HepG2 (cell line): ENCODE measurements around the gene CARMIL3. TPM values are rescaled to one million over a fixed set of nuclear protein-coding genes. Genes with fewer than 3 reads are reported as not detected.
"Not testable (repeated sequence)": the region's sequence is repeated elsewhere in the genome, so short reads cannot be mapped to it uniquely, and the experiment has no call there.

Experiments used
- ATAC-seq: fragments of 200-7000 bp; cut with Tn5 transposase; 3 replicates; pipeline ENCODE4 v1.9.1; 2020; ENCODE audit warnings: mild to moderate bottlenecking, moderate library complexity
- BruUV-seq: library from RNA; stranded (reverse); fragments of 400-500 nt; replicated peaks from 2 replicates; lab custom pipeline; 2021; lab: Mats Ljungman, UMichigan
- CTCF ChIA-PET: fragments of 300-600 bp; formaldehyde crosslinking; extraction: SDS; loops from one replicate; lab custom pipeline; 2021; ENCODE audit warnings: low total read pairs, inconsistent platforms, low intra/inter-chr PET ratio; lab: Yijun Ruan, JAX
- POLR2A ChIA-PET: fragments of 350-600 bp; sonication (Branson Sonifier 250); formaldehyde crosslinking; loops from one replicate; lab custom pipeline; 2020; ENCODE audit warnings: antibody characterized with exemption, inconsistent platforms; lab: Yijun Ruan, JAX
- DNase-seq: peaks from one replicate; pipeline ENCODE4 v3.0.0-alpha.2; 2015; ENCODE audit warnings: low spot score
- FAIRE-seq: peaks from 3 replicates; lab custom pipeline; 2011; peaks lifted over from hg19 to GRCh38; lab: Jason Lieb, UNC
- H2AFZ ChIP-seq: one replicate; pipeline ENCODE4 v1.6.1; 2011; ENCODE audit warnings: low read length, inconsistent platforms
- H3K27ac ChIP-seq: fragments of 300-600 bp; 3 replicates; pipeline ENCODE4 v1.8.0; 2011; ENCODE audit warnings: mixed run types, mild to moderate bottlenecking, mixed read lengths, low read length, inconsistent platforms; ENCODE audit not compliant: insufficient read depth; ENCODE audit errors: extremely low read length
- H3K27me3 ChIP-seq, 2 experiments: fragments of 200-600 bp in 1 of 2; 2 replicates in 1 of 2; 3 replicates in 1 of 2; pipeline versions ENCODE4 v1.6.0 to v1.8.0; 2011; ENCODE audit warnings: low read length in 2 of 2, mild to moderate bottlenecking in 2 of 2, moderate library complexity in 2 of 2, inconsistent platforms in 1 of 2; ENCODE audit not compliant: insufficient read depth in 2 of 2, control insufficient read depth in 1 of 2
- H3K36me3 ChIP-seq, 2 experiments: fragments of 200-600 bp in 1 of 2; replicated peaks in 1 of 2; 2 replicates in 1 of 2; 3 replicates in 1 of 2; pipeline versions ENCODE4 v1.5.1 to v1.8.0; 2011; ENCODE audit warnings: low read length in 2 of 2, inconsistent platforms in 1 of 2; ENCODE audit not compliant: insufficient read depth in 2 of 2, control insufficient read depth in 1 of 2
- H3K4me1 ChIP-seq: 2 replicates; pipeline ENCODE4 v1.5.1; 2012; ENCODE audit warnings: low read length, inconsistent platforms; ENCODE audit not compliant: insufficient read depth
- H3K4me2 ChIP-seq: 2 replicates; pipeline ENCODE4 v1.6.0; 2011; ENCODE audit warnings: low read depth, low read length, inconsistent platforms
- H3K4me3 ChIP-seq, 3 experiments: fragments of 200-600 bp in 1 of 3; sonication (generic), shearing (Covaris generic) in 1 of 3; replicated peaks in 1 of 3; 2 replicates each; pipeline ENCODE4 v1.5.1; 2011 to 2016; ENCODE audit warnings: low read length in 3 of 3, inconsistent platforms in 2 of 3, low read depth in 2 of 3, mild to moderate bottlenecking in 2 of 3, control low read depth in 1 of 3, mixed read lengths in 1 of 3; ENCODE audit not compliant: insufficient read depth in 1 of 3
- H3K79me2 ChIP-seq: one replicate; pipeline ENCODE4 v1.6.1; 2011; ENCODE audit warnings: low read length, inconsistent platforms; ENCODE audit not compliant: insufficient read depth
- H3K9ac ChIP-seq: 2 replicates; pipeline ENCODE4 v1.6.0; 2011; ENCODE audit warnings: mild to moderate bottlenecking, low read depth, low read length, inconsistent platforms; ENCODE audit not compliant: insufficient read depth
- H3K9me3 ChIP-seq: 2 replicates; pipeline ENCODE4 v1.5.1; 2012; ENCODE audit warnings: mild to moderate bottlenecking, low read length
- H4K20me1 ChIP-seq: 2 replicates; pipeline ENCODE4 v1.6.0; 2011; ENCODE audit warnings: inconsistent platforms, mild to moderate bottlenecking, low read length, moderate library complexity; ENCODE audit not compliant: insufficient read depth
- ARID2 ChIP-seq: sonication (generic); formaldehyde crosslinking; IDR thresholded peaks from 2 replicates; pipeline ENCODE4 v1.8.1; 2022; ENCODE audit warnings: mild to moderate bottlenecking, missing genetic modification reagents, borderline replicate concordance
- ATF7 ChIP-seq, 2 experiments: fragments of 450-650 bp in 1 of 2; sonication (generic) in 1 of 2; formaldehyde crosslinking in 1 of 2; IDR thresholded peaks; 2 replicates each; pipeline versions ENCODE4 v1.4.0 to v1.6.1; 2016 to 2020; ENCODE audit warnings: antibody characterized with exemption in 1 of 2, mild to moderate bottlenecking in 1 of 2, missing genetic modification reagents in 1 of 2
- FOXP1 ChIP-seq, 2 experiments: fragments of 450-650 bp in 1 of 2; IDR thresholded peaks; 2 replicates each; pipeline ENCODE4 v1.6.1; 2017 to 2018; ENCODE audit warnings: antibody characterized with exemption in 1 of 2
- FOXP4 ChIP-seq: sonication (generic); formaldehyde crosslinking; IDR thresholded peaks from 2 replicates; pipeline ENCODE4 v1.4.0; 2020; ENCODE audit warnings: missing genetic modification reagents
- HNF1B ChIP-seq: sonication (generic); formaldehyde crosslinking; IDR thresholded peaks from 2 replicates; pipeline ENCODE4 v1.5.1; 2020; ENCODE audit warnings: mild to moderate bottlenecking, moderate library complexity, missing genetic modification reagents
- HOXA3 ChIP-seq: sonication (generic); formaldehyde crosslinking; IDR thresholded peaks from 2 replicates; pipeline ENCODE4 v1.5.0; 2020; ENCODE audit warnings: missing genetic modification reagents
- MED1 ChIP-seq: sonication (generic); formaldehyde crosslinking; IDR thresholded peaks from 2 replicates; pipeline ENCODE4 v1.4.0; 2020; ENCODE audit warnings: missing genetic modification reagents
- MIXL1 ChIP-seq: IDR thresholded peaks from 2 replicates; pipeline ENCODE4 v1.6.1; 2016
- TARDBP ChIP-seq: sonication (generic); formaldehyde crosslinking; IDR thresholded peaks from 2 replicates; pipeline ENCODE4 v1.8.0; 2022; ENCODE audit warnings: mild to moderate bottlenecking, missing genetic modification reagents
- TBX3 ChIP-seq: fragments of 450-650 bp; IDR thresholded peaks from 2 replicates; pipeline ENCODE4 v1.6.1; 2017; ENCODE audit warnings: antibody characterized with exemption, mild to moderate bottlenecking, inconsistent platforms, borderline replicate concordance
- ZNF569 ChIP-seq: sonication (generic); formaldehyde crosslinking; IDR thresholded peaks from 2 replicates; pipeline ENCODE4 v1.5.0; 2020; ENCODE audit warnings: mild to moderate bottlenecking, missing genetic modification reagents, moderate library complexity, borderline replicate concordance
- ZNF614 ChIP-seq: IDR thresholded peaks from 2 replicates; pipeline ENCODE4 v1.6.1; 2018; ENCODE audit warnings: missing biosample characterization, missing genetic modification reagents, inconsistent platforms, borderline replicate concordance
- ZNF761 ChIP-seq: sonication (generic); formaldehyde crosslinking; conservative IDR thresholded peaks from 2 replicates; pipeline ENCODE4 v1.4.0; 2020; ENCODE audit warnings: mild to moderate bottlenecking, missing genetic modification reagents
- ZNF781 ChIP-seq: sonication (generic); formaldehyde crosslinking; IDR thresholded peaks from 2 replicates; pipeline ENCODE4 v1.5.1; 2020; ENCODE audit warnings: borderline replicate concordance, mild to moderate bottlenecking, missing genetic modification reagents; ENCODE audit errors: not compliant biosample characterization
- WGBS: methylation state at CpG from one replicate; pipeline ENCODE4 v1.1.6; 2017; ENCODE audit warnings: low lambda C conversion rate; 5-methylcytosine and 5-hydroxymethylcytosine counted together
- in situ Hi-C: cut with HindIII; loops from 2 replicates; pipeline ENCODE4 v1.10.0; 2017; ENCODE audit warnings: low pct_unique_long_range_greater_than_20kb; ENCODE audit not compliant: extremely low pct_ligation_motif_present
- intact Hi-C: fragments of 100-400 bp; cut with micrococcal nuclease; formaldehyde crosslinking; loops from one replicate; pipeline ENCODE4 v1.10.0; 2022; ENCODE audit not compliant: unreplicated experiment
- polyA plus RNA-seq, 8 experiments: library from polyadenylated mRNA; depleted of rRNA in 3 of 8; stranded (reverse) in 7 of 8; unstranded in 1 of 8; fragments of >200 nt; fragmentation: Illumina TruSeq in 4 of 8; extraction: Trizol in 4 of 8; gene quantifications; 2 replicates each; pipeline versions ENCODE4 v1.2.1 to v1.2.3, GENCODE V29; 2011 to 2016; ENCODE audit warnings: low read depth in 4 of 8, missing spikeins in 1 of 8, mixed read lengths in 1 of 8; ENCODE audit not compliant: insufficient read depth in 1 of 8
- total RNA-seq, 5 experiments: library from RNA; depleted of rRNA; stranded (reverse); fragments of >200 nt; fragmentation: Illumina TruSeq; extraction: Trizol; gene quantifications; 2 replicates each; pipeline ENCODE4 v1.2.3, GENCODE V29; 2016; ENCODE audit warnings: low read depth in 1 of 5

Gene CARMIL3
- total and polyA plus RNA-seq, 2 of the 13 experiments (the other 11 are each of a cell fraction or from before 2014, with no cell fraction given), result 0.27 to 0.55 TPM

DNA sequence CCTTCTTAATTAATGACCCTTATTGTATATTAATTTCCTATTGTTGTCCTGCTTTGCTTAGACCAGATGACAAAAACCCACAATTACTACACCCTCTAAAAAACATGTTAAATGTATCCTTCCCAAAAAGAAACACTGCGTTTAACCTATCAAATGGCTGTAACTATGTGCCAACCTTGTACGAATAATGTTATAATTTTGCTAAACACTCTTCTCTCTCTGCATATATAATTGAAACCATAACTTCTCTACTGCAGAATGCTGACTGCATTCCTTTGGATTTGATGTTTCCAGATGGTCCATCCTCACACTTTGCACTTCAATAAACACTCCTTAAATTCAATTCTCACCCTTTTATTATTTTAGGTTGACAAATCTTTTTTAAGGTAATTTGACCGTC is 31.3 kb upstream of the CARMIL3 start:
- H3K79me2 ChIP-seq; BruUV-seq; ATAC-seq; DNase-seq; in situ Hi-C loops; H2AFZ ChIP-seq; H3K36me3 ChIP-seq; FAIRE-seq; CTCF ChIA-PET; H3K4me3 ChIP-seq; H3K9ac ChIP-seq; H3K4me2 ChIP-seq; H4K20me1 ChIP-seq; H3K27ac ChIP-seq; H3K27me3 ChIP-seq; H3K9me3 ChIP-seq; intact Hi-C loops; TF ChIP-seq ATF7 (CRISPR knock-in tag; IDR thresholded peaks at IDR 0.05): not testable (repeated sequence)
- H3K4me1 ChIP-seq, result peaks cover 32% of the 10 kb centered on the region
- 78% methylated on average over 3 of the region's 3 CpGs for WGBS
- POLR2A ChIA-PET, result interaction anchor here (1.1 kb wide), 1 partner anchor 73 kb away, joined by 5 read pairs; the partner anchor contains the start of gene PCK2
- TF ChIP-seq TBX3 (0 out of 2 replicates have a peak, but pooled peaks have one; percentile 11), ATF7 (IDR thresholded peaks at IDR 0.05) (peak; percentile 36; the same call in 1 of the 2 replicates)

GRCh38 chr14:24024939-24025418 is 26.8 kb upstream of the CARMIL3 start:
- H3K9ac ChIP-seq; H3K79me2 ChIP-seq; in situ Hi-C loops; H3K9me3 ChIP-seq; H3K36me3 ChIP-seq; intact Hi-C loops; CTCF ChIA-PET; POLR2A ChIA-PET; FAIRE-seq; H2AFZ ChIP-seq; H3K4me3 ChIP-seq; DNase-seq; H3K4me2 ChIP-seq; H3K27me3 ChIP-seq; BruUV-seq; H4K20me1 ChIP-seq; TF ChIP-seq FOXP1 (IDR thresholded peaks at IDR 0.05): not testable (repeated sequence)
- peak; percentile 75 for ATAC-seq
- 67% methylated on average over 3 of the region's 3 CpGs for WGBS
- Histone ChIP-seq H3K27ac (peak overlapping the region; percentile 14), H3K4me1 (peaks cover 34% of the 10 kb centered on the region)
- TF ChIP-seq ZNF614 (CRISPR knock-in tag), result 0 out of 2 replicates have a peak, but pooled peaks have one; percentile 28
- TF ChIP-seq ZNF781, result peak; percentile 57
- TF ChIP-seq MIXL1, result peak; percentile 86
- TF ChIP-seq ZNF569, result 0 out of 2 replicates have a peak, but pooled peaks have one; percentile 81
- TF ChIP-seq HNF1B (CRISPR knock-in tag), result 0 out of 2 replicates have a peak, but pooled peaks have one; percentile 84
- TF ChIP-seq MED1, result peak; percentile 80
- TF ChIP-seq TARDBP, result peak; percentile 16; the same call in 1 of the 2 replicates
- TF ChIP-seq FOXP4 (CRISPR knock-in tag), result peak; percentile 63; the same call in 1 of the 2 replicates
- 0 out of 2 replicates have a peak, but pooled peaks have one; percentile 23 for TF ChIP-seq HOXA3 (CRISPR knock-in tag)
- 0 out of 2 replicates have a peak, but pooled peaks have one; percentile 25 for TF ChIP-seq ZNF761
- TF ChIP-seq ARID2, result 0 out of 2 replicates have a peak, but pooled peaks have one; percentile 25
- peak; percentile 59; the same call in 1 of the 2 replicates for TF ChIP-seq FOXP1 (CRISPR knock-in tag; IDR thresholded peaks at IDR 0.05)
